22Rv1 (cell line): Measurements from ENCODE around the gene SYN1.

Experiments
- H3K27ac ChIP-seq: fragments of 450-650 bp; 2 replicates; pipeline ENCODE4 v1.5.1; 2017
- ZFX ChIP-seq: fragments of 450-650 bp; IDR thresholded peaks from 2 replicates; pipeline ENCODE4 v1.6.1; 2017; ENCODE audit warnings: antibody characterized with exemption, borderline replicate concordance
- TF ChIP-seq, protein P1 (sequence below): fragments of 450-650 bp; IDR thresholded peaks from 2 replicates; pipeline ENCODE4 v1.5.1; 2017; ENCODE audit warnings: mild to moderate bottlenecking

SYN1 gene

DNA sequence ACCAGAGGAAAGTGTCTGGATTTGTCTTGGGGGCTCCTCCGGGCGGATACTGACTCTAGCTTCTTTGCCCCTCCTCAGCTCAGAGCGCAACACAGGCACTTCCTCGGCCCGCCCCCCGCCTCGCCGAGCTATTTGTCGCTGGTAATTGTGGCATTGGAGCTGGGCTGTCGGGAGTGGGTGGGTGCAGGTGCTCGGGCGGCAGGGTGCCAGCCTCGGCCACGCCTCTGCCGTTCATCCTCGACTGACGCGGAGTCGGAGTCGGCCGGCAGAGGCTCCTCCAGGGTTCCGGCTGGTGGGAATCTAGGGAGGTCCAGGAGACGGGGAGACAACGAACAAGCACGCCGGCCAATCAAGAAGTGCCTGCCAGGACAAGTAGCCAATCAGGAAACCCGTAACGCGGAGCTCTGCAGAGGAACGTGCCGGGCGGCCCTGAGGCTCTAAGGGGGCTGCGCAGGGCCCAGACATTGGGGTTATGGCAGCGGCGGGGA lies 3.9 kb upstream of the SYN1 start:
- no peak for TF ChIP-seq ZFX
- TF ChIP-seq, protein P1, sequence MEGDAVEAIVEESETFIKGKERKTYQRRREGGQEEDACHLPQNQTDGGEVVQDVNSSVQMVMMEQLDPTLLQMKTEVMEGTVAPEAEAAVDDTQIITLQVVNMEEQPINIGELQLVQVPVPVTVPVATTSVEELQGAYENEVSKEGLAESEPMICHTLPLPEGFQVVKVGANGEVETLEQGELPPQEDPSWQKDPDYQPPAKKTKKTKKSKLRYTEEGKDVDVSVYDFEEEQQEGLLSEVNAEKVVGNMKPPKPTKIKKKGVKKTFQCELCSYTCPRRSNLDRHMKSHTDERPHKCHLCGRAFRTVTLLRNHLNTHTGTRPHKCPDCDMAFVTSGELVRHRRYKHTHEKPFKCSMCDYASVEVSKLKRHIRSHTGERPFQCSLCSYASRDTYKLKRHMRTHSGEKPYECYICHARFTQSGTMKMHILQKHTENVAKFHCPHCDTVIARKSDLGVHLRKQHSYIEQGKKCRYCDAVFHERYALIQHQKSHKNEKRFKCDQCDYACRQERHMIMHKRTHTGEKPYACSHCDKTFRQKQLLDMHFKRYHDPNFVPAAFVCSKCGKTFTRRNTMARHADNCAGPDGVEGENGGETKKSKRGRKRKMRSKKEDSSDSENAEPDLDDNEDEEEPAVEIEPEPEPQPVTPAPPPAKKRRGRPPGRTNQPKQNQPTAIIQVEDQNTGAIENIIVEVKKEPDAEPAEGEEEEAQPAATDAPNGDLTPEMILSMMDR: no peak
- no peak overlapping the region for H3K27ac ChIP-seq

DNA sequence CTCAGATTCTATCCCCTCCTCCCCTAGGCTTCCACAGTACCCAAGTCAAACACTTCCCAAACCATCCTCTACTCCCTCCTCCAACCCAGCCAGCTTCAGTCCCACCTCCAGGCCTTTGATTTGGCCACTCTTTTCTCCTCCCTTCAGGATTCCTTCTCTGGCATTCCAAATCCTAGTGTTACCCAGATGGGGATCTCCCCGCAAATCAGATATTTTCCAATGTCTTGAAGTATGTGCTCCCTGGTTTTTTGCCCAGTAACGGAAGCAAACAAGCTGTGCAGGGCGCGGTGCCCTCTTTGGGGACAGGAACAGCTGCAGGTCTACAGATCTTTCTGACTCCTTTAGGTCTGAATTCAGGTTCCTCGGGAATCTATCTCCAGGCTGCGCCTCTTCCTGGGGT lies 2.2 kb upstream of the SYN1 start:
- TF ChIP-seq, protein P1: no peak
- no peak for TF ChIP-seq ZFX
- H3K27ac ChIP-seq: no peak overlapping the region

DNA sequence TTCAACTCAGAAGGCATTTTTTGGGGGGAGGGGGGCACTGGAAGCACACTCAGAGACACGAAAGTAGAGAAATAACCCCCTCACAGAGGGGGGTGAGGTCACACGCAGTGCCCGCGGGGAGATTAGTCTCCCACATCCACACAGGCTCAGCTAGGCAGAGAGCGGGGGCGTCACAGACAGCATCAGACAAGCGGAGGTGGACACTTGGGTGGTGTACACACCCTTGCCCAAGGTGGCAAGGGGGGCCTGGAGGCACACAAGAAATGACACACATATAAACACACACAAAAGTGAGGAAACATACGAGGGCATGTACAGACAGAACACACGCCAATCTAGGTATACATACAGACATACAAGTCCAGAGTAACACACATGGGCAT lies 637 bp upstream of the SYN1 start:
- TF ChIP-seq ZFX: no peak
- TF ChIP-seq, protein P1: no peak
- H3K27ac ChIP-seq: no peak overlapping the region

GRCh38 chrX:47618923-47619485 lies 653 bp downstream of the SYN1 start:
- no peak overlapping the region for H3K27ac ChIP-seq
- no peak for TF ChIP-seq ZFX
- TF ChIP-seq, protein P1: no peak

DNA sequence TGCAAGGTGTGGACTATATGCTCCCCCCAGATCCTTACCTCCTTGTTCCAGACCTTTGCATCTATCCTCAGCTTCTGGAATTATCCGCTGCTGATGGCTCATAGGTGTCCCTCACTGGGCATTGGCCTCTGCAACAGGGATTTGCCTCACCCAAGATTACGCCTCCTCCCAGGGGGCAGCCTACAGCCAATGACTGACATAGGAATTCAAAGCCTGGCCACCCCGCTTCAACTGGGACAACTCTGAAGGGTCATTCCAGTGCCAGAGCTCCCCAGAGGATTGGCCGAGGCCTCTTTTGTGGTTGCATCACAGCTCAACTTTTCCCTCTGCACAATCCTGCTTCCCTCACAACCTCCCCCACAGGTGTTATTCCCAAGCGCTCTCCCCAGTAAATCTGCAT lies 5.0 kb downstream of the SYN1 start:
- no peak overlapping the region for H3K27ac ChIP-seq
- TF ChIP-seq, protein P1: no peak
- TF ChIP-seq ZFX: no peak

DNA sequence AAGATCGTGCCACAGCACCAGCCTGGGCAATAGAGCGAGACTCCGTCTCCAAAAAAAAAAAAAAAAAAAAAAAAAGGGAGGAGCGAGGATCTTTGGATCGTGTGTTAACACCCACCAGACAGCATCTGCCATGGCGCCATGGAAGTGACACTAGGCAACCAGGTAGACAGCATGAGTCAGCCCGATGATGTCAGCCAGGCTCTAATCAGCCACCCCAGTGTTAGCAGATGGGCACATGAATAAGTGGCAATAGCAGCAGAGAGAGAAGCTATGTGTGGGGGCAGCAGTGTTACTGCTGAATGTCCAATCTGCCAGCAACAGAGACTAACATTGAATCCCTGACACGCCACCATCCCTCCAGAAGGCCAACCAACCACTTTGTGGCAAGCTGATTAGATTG lies 6.6 kb downstream of the SYN1 start:
- no peak for TF ChIP-seq ZFX
- TF ChIP-seq, protein P1: no peak
- H3K27ac ChIP-seq: no peak overlapping the region

DNA sequence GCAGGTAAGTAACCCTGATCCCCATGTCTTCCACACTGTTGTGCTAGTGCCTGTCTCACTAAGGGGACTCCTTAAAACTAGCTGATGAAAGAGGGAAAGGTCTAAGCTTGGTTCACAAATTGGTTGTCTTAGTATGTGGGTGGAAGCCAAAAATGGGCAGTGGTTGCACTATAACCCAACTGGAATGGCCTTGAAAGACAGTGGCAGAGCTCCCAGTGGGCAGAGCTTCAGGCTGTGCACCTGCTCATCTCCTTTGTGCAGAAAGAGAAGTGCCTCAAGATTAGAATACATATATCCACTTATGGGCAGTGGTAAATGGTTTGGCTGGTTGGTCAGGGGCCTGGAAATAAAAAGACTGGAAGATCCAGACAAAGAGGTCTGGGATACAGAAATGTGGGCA lies 7.2 kb downstream of the SYN1 start:
- TF ChIP-seq, protein P1: no peak
- no peak for TF ChIP-seq ZFX
- H3K27ac ChIP-seq: no peak overlapping the region
